ENCODE results near the gene TRAK1.
"Not testable (repeated sequence)": the region's sequence is repeated elsewhere in the genome, so short reads cannot be mapped to it uniquely, and the experiment has no call there.

The TRAK1 gene

GRCh38 chr3:42099020-42099765 is 8.0 kb downstream of the TRAK1 start:
- DNase-seq, result no peak

- no peak for DNase-seq
These were observed 9.9 kb downstream of the TRAK1 start for GRCh38 chr3:42101048-42101447.

GRCh38 chr3:42101481-42101880 is 10.3 kb downstream of the TRAK1 start:
- no peak for DNase-seq

- DNase-seq, result no peak
These were observed 11.4 kb downstream of the TRAK1 start for GRCh38 chr3:42102571-42102970.

- DNase-seq, result not testable (repeated sequence)
These were observed 12.9 kb downstream of the TRAK1 start for GRCh38 chr3:42103921-42104665.

- DNase-seq, result not testable (repeated sequence)
These were observed 14.8 kb downstream of the TRAK1 start for GRCh38 chr3:42105994-42106393.

GRCh38 chr3:42106646-42107045 is 15.5 kb downstream of the TRAK1 start:
- DNase-seq, result no peak

GRCh38 chr3:42110631-42111030 is 19.5 kb downstream of the TRAK1 start:
- no peak for DNase-seq

- no peak for DNase-seq
These were observed 23.1 kb downstream of the TRAK1 start for GRCh38 chr3:42114130-42114725.

GRCh38 chr3:42115215-42115614 is 24.1 kb downstream of the TRAK1 start:
- no peak for DNase-seq

GRCh38 chr3:42115946-42116345 is 24.8 kb downstream of the TRAK1 start:
- no peak for DNase-seq

GRCh38 chr3:42116466-42116865 is 25.3 kb downstream of the TRAK1 start:
- no peak for DNase-seq

- DNase-seq, result peak in 2 of 6 experiments; percentile 3 to 4
These were observed 26.2 kb downstream of the TRAK1 start for GRCh38 chr3:42117175-42118008.

- peak in 1 of 6 experiments; percentile 11 for DNase-seq
These were observed 27.7 kb downstream of the TRAK1 start for GRCh38 chr3:42118762-42119361.

GRCh38 chr3:42119561-42120355 is 28.6 kb downstream of the TRAK1 start:
- DNase-seq, result no peak

- DNase-seq, result no peak
These were observed 29.7 kb downstream of the TRAK1 start for GRCh38 chr3:42120866-42121265.

- DNase-seq, result no peak
These were observed 31.3 kb downstream of the TRAK1 start for GRCh38 chr3:42122261-42123011.

GRCh38 chr3:42123012-42123581 is 31.9 kb downstream of the TRAK1 start:
- no peak for DNase-seq

- DNase-seq, result no peak
These were observed 32.9 kb downstream of the TRAK1 start for GRCh38 chr3:42123824-42124658.

GRCh38 chr3:42127226-42127625 is 36.1 kb downstream of the TRAK1 start:
- no peak for DNase-seq

All from stimulated activated naive CD4-positive, alpha-beta T cell (primary cell).